Coronary artery (tissue), 2 donors: ENCODE data around the gene LRRC59.

Experiments
- DNase-seq: peaks from one replicate; pipeline ENCODE4 v3.0.0-alpha.2; 2017; ENCODE audit warnings: low spot score
- H3K27ac ChIP-seq, 2 donors: fragments of 200-600 bp; sonication (generic); one replicate each; pipeline ENCODE4 v1.5.1; 2016 to 2019
- H3K4me3 ChIP-seq: fragments of 200-600 bp; sonication (generic); 2 replicates; pipeline ENCODE4 v1.5.1; 2016; ENCODE audit warnings: mild to moderate bottlenecking, moderate library complexity
- TF ChIP-seq, protein P1 (sequence below): fragments of 200-600 bp; sonication (generic); IDR thresholded peaks from one replicate; pipeline ENCODE4 v1.5.1; 2019; ENCODE audit warnings: antibody characterized with exemption

Gene LRRC59

GRCh38 chr17:50394711-50395110, 2.6 kb downstream of the LRRC59 start:
- Histone ChIP-seq H3K4me3 (peak overlapping the region; percentile 5), H3K27ac (no peak overlapping the region)
- TF ChIP-seq, protein P1, sequence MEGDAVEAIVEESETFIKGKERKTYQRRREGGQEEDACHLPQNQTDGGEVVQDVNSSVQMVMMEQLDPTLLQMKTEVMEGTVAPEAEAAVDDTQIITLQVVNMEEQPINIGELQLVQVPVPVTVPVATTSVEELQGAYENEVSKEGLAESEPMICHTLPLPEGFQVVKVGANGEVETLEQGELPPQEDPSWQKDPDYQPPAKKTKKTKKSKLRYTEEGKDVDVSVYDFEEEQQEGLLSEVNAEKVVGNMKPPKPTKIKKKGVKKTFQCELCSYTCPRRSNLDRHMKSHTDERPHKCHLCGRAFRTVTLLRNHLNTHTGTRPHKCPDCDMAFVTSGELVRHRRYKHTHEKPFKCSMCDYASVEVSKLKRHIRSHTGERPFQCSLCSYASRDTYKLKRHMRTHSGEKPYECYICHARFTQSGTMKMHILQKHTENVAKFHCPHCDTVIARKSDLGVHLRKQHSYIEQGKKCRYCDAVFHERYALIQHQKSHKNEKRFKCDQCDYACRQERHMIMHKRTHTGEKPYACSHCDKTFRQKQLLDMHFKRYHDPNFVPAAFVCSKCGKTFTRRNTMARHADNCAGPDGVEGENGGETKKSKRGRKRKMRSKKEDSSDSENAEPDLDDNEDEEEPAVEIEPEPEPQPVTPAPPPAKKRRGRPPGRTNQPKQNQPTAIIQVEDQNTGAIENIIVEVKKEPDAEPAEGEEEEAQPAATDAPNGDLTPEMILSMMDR = no peak
- DNase-seq = no peak

DNA sequence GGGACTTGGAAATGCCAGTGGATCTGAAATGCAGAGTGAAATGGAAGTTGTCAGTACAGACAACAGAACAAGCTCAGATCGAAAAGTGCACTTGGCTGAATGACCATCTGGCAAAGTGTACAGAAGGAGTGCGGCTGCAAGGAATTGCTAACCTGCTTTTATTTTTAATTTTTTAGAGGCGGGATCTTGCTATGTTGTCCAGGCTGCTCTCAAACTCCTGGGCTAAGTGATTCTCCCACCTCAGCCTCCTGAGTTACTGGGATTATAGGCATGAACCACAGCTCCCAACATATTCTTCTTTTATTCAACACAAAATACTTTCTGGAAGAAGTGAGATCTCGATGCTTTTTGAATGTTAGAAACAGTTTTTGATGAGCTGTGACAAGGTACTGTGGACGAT, 3.6 kb downstream of the LRRC59 start:
- no peak for DNase-seq
- H3K4me3 ChIP-seq = no peak overlapping the region
- H3K27ac ChIP-seq = no peak overlapping the region
- TF ChIP-seq, protein P1 = no peak

- no peak overlapping the region for H3K27ac ChIP-seq
- DNase-seq = no peak
- H3K4me3 ChIP-seq = no peak overlapping the region
- TF ChIP-seq, protein P1 = no peak
Measured at GRCh38 chr17:50392621-50393020, 4.7 kb downstream of the LRRC59 start.

- no peak overlapping the region for H3K27ac ChIP-seq
- TF ChIP-seq, protein P1 = no peak
- no peak overlapping the region for H3K4me3 ChIP-seq
- DNase-seq = no peak
Measured at GRCh38 chr17:50389534-50389933, 7.8 kb downstream of the LRRC59 start.

DNA sequence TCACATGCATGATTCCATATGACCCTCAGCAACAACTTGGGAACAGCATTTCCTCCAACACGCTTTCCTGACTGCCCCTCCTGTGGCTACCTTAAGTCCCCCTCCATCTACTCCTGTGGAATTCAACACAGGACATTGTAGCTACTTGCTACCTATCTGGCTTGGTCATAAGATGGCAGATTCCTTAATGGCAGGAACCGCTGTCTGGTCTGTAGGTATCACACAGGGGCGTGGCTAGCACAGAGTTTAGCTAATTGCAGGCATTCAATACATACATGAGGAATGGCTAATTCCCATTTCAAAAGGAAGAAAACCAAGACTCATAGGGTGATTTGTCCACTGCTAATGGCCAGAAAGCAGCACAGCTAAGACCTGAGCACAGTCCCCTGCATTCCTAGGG, 8.6 kb downstream of the LRRC59 start:
- DNase-seq = no peak
- TF ChIP-seq, protein P1 = no peak
- Histone ChIP-seq H3K4me3 (no peak overlapping the region), H3K27ac (no peak overlapping the region)

DNA sequence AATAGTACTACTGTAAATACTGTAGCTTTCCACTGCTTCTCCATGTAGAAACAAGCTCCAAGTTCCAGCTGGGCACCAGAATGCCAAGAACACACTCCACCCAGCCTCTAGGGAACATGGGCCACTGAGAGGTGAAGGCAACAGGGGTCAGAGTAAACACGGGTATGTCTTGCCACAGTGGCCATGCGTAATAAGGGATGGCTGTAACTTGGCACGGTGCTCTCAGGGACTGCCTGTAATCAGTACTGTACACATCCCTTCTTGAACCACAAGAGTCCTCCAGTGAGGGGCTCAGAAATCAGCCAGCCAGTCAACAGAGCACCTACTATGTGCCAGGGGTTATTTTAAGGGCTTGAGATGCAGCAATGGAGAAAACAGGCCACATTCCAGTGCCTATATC, 10.8 kb downstream of the LRRC59 start:
- H3K27ac ChIP-seq = no peak overlapping the region
- no peak for DNase-seq
- no peak overlapping the region for H3K4me3 ChIP-seq
- TF ChIP-seq, protein P1 = no peak

GRCh38 chr17:50382931-50383330, 14.4 kb downstream of the LRRC59 start:
- no peak for DNase-seq
- H3K4me3 ChIP-seq = no peak overlapping the region
- no peak overlapping the region for H3K27ac ChIP-seq
- TF ChIP-seq, protein P1 = no peak
